Lung (tissue), 12 donors: ENCODE results near the gene SNRK. TPM values are rescaled to one million over a fixed set of nuclear protein-coding genes. Genes with fewer than 3 reads are reported as not detected.
A peak's percentile ranks its signal among the peaks of the same experiment; 100 is the strongest.
"Not testable (repeated sequence)": the region's sequence is repeated elsewhere in the genome, so short reads cannot be mapped to it uniquely, and the experiment has no call there.

ENCODE experiments used
- ATAC-seq: fragments of 200-7000 bp; cut with Tn5 transposase; one replicate; pipeline ENCODE4 v1.9.1; 2020; ENCODE audit warnings: moderate number of reproducible peaks; ENCODE audit not compliant: insufficient read depth, low FRiP score
- DNase-seq, 3 donors: peaks; one replicate each; pipeline ENCODE4 v3.0.0-alpha.2; 2013 to 2017
- H3K27ac ChIP-seq, 2 donors: one replicate each; pipeline ENCODE4 v1.5.1; 2013; ENCODE audit warnings: mild to moderate bottlenecking in 2 of 2, moderate library complexity in 2 of 2, control low read depth in 1 of 2, inconsistent platforms in 1 of 2, low read depth in 1 of 2, low read length in 1 of 2
- H3K27me3 ChIP-seq, 3 donors: one replicate each; pipeline ENCODE4 v1.5.1; 2013; ENCODE audit warnings: low read length in 2 of 3; ENCODE audit not compliant: control insufficient read depth in 3 of 3, insufficient read depth in 3 of 3
- H3K36me3 ChIP-seq, 4 donors: one replicate each; pipeline ENCODE4 v1.5.1; 2013; ENCODE audit warnings: low read length in 4 of 4, mild to moderate bottlenecking in 1 of 4, moderate library complexity in 1 of 4; ENCODE audit not compliant: control insufficient read depth in 4 of 4, insufficient read depth in 4 of 4
- H3K4me1 ChIP-seq, 5 donors: one replicate each; pipeline ENCODE4 v1.5.1; 2013; ENCODE audit warnings: low read length in 5 of 5, mild to moderate bottlenecking in 2 of 5, moderate library complexity in 1 of 5; ENCODE audit not compliant: control insufficient read depth in 5 of 5, insufficient read depth in 5 of 5
- H3K4me3 ChIP-seq: one replicate; pipeline ENCODE4 v1.5.1; 2013; ENCODE audit warnings: mild to moderate bottlenecking, control low read depth, moderate library complexity
- H3K9ac ChIP-seq, 2 donors: one replicate each; pipeline ENCODE4 v1.5.1; 2013; ENCODE audit warnings: low read length in 2 of 2, control low read depth in 1 of 2; ENCODE audit not compliant: insufficient read depth in 1 of 2
- H3K9me3 ChIP-seq, 4 donors: one replicate each; pipeline ENCODE4 v1.5.1; 2013; ENCODE audit warnings: low read length in 3 of 4, mild to moderate bottlenecking in 1 of 4, moderate library complexity in 1 of 4; ENCODE audit not compliant: control insufficient read depth in 4 of 4, insufficient read depth in 3 of 4
- WGBS, 2 donors: extraction: QIAGEN DNeasy Blood & Tissue Kit; methylation state at CpG; one replicate each; pipeline ENCODE4 v1.1.7; 2013; 5-methylcytosine and 5-hydroxymethylcytosine counted together
- polyA plus RNA-seq, 2 donors: library from polyadenylated mRNA; stranded (reverse); fragments of 200-250 nt; gene quantifications; one replicate each; pipeline ENCODE4 v1.2.1, GENCODE V29; 2013
- total RNA-seq, 2 donors: library from RNA; depleted of rRNA in 1 of 2; stranded (reverse); fragments of >200 nt in 1 of 2; gene quantifications; one replicate each; pipeline ENCODE4 v1.2.1, GENCODE V29; 2014 to 2021
- TF ChIP-seq, protein P1 (sequence below): IDR thresholded peaks from 2 replicates; pipeline ENCODE4 v1.5.1; 2012; ENCODE audit warnings: mild to moderate bottlenecking; ENCODE audit errors: control extremely low read depth, extremely low read depth
- donor health status: control.
- donor health status: control.
- donor health status: Bipolar disorder and iron deficiency.
- donor health status: healthy.
- donor health status: DM: yes; HTN: yes; CAD: no.

SNRK gene
- total and polyA plus RNA-seq, 4 donors: 19.2 to 139 (median 45.6) TPM

DNA sequence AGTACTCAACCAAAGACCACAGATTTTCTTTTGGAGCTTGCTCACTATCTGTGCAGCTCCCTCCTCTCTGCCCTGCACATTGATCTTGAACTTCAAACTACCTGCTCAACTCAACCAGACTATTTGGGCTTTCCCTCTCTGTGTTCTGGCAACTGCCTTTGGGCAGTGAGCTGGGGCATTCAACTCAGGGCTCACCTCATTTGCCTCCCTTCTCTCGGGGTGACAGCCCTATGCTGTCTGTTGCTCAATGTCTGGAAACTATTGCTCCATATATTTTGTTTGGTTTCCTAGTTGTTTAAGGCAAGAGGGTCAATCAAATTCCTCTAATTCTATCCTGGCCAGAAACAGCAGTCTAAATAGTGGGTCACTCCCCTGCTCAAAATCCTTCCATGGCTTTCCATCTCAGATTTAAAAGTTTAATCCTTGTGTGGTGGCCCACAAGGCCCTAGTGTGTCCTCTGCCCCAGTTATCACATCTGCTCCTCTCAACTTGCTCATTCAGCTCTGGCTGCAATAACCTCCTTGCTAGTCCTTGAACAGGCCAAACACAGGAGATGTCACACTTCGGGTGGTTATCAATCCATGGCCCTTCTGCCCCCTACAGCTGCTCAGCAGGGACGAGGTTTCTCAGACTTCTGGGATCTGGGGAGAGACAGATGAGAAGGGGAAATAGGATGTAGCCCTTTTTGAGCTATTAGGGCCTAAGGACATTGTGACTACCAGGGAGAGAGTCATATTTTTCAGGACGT lies 67.8 kb downstream of the SNRK start:
- Histone ChIP-seq H3K27ac (peak overlapping the region in 1 of 2 donors; percentile 14), H3K4me1 (peaks cover 0 to 1% (median 0%) of the 10 kb centered on the region in 5 donors), H3K4me3 (no peak overlapping the region), H3K27me3 (no peaks in the 10 kb centered on the region), H3K9ac (no peak overlapping the region), H3K9me3 (peaks cover 0 to 19% (median 4%) of the 10 kb centered on the region in 4 donors), H3K36me3 (peaks cover 3 to 12% (median 6%) of the 10 kb centered on the region in 4 donors)
- DNase-seq (no peak), ATAC-seq (no peak)
- WGBS, 2 donors: 76 to 79% methylated on average over 4 of the region's 4 CpGs
- TF ChIP-seq, protein P1, sequence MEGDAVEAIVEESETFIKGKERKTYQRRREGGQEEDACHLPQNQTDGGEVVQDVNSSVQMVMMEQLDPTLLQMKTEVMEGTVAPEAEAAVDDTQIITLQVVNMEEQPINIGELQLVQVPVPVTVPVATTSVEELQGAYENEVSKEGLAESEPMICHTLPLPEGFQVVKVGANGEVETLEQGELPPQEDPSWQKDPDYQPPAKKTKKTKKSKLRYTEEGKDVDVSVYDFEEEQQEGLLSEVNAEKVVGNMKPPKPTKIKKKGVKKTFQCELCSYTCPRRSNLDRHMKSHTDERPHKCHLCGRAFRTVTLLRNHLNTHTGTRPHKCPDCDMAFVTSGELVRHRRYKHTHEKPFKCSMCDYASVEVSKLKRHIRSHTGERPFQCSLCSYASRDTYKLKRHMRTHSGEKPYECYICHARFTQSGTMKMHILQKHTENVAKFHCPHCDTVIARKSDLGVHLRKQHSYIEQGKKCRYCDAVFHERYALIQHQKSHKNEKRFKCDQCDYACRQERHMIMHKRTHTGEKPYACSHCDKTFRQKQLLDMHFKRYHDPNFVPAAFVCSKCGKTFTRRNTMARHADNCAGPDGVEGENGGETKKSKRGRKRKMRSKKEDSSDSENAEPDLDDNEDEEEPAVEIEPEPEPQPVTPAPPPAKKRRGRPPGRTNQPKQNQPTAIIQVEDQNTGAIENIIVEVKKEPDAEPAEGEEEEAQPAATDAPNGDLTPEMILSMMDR: no peak

DNA sequence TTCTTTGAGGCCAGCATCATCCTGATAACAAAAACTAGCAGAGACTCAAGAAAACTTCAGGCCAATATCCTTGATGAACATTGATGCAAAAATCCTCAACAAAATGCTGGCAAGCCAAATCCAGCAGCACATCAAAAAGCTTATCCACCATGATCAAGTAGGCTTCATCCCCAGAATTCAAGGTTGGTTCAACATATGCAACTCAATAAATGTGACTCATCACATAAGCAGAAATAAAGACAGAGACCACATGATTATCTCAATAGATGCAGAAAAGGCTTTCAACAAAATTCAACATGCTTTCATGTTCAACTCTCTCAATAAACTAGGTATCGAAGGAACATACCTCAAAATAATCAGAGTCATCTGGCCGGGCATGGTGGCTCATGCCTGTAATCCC lies 69.7 kb downstream of the SNRK start:
- 98 to 99% methylated on average over 2 of the region's 2 CpGs for WGBS, 2 donors
- DNase-seq, H3K4me3 ChIP-seq, H3K27me3 ChIP-seq, ATAC-seq, H3K4me1 ChIP-seq, H3K27ac ChIP-seq, H3K9ac ChIP-seq, H3K36me3 ChIP-seq: not testable (repeated sequence)
- peaks cover 0 to 19% (median 4%) of the 10 kb centered on the region in 4 donors for H3K9me3 ChIP-seq

DNA sequence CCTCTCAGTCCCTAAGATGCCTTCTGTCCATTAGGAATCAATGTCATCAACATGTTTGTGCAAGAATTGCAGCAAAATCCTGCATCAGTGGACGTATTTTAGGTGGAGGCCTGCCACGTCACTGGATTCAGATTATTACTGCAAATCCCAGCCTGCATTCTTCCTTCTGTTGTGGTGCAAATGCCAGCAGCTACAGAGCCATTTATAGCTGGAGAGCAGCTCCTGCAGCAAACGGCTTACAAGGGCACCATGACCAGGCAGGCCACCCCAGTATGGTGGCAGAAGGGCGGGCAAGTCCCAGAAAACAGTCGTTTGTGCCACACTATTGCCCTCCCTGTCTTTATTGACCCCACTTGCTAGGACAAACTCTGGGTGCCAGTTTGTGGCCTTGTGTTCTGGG lies 74.7 kb downstream of the SNRK start:
- WGBS, 2 donors: 89 to 92% methylated on average over 5 of the region's 5 CpGs
- TF ChIP-seq, protein P1: no peak
- DNase-seq (no peak), ATAC-seq (no peak)
- no peaks in the 10 kb centered on the region for H3K27me3 ChIP-seq
- peaks cover 0 to 2% (median 0%) of the 10 kb centered on the region in 4 donors for H3K9me3 ChIP-seq
- H3K36me3 ChIP-seq: peaks cover 0 to 7% (median 1%) of the 10 kb centered on the region in 4 donors
- H3K4me1 ChIP-seq: peaks cover 0 to 14% (median 8%) of the 10 kb centered on the region in 5 donors
- no peak overlapping the region for H3K9ac ChIP-seq
- no peak overlapping the region for H3K27ac ChIP-seq
- H3K4me3 ChIP-seq: no peak overlapping the region

DNA sequence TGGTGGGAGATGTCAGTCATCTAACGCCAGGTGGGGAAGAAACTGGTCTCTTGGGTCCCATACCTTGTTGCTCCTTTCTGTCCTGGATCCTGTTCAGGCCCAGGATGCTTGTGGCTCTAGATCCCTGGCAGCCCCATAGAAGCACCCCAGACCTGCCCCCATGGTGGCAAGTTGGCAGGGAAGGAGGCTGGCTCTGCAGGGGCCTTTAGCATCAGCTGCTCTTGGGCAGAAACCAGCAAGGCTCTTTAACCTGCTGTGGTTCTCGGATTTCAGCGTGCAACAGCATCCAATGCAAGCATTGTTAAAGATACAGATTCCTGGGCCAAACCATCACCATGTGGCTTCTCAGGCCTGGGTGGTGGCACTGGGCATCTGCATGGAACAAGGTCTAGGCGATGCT lies 75.8 kb downstream of the SNRK start:
- Histone ChIP-seq H3K4me3 (no peak overlapping the region), H3K36me3 (peaks cover 0 to 9% (median 1%) of the 10 kb centered on the region in 4 donors), H3K27me3 (no peaks in the 10 kb centered on the region), H3K9ac (no peak overlapping the region), H3K9me3 (no peaks in the 10 kb centered on the region), H3K4me1 (peaks cover 0 to 25% (median 9%) of the 10 kb centered on the region in 5 donors), H3K27ac (no peak overlapping the region)
- WGBS, 2 donors: 89 to 93% methylated on average over 4 of the region's 4 CpGs
- ATAC-seq (no peak), DNase-seq (no peak)
- TF ChIP-seq, protein P1: no peak
